CMK (cell line): ENCODE measurements around the gene HOXA5.

ENCODE experiments used
- DNase-seq: peaks from one replicate; pipeline ENCODE4 v3.0.0-alpha.2; 2010; ENCODE audit warnings: low read depth

HOXA5 gene

GRCh38 chr7:27116962-27117886 is 26.3 kb downstream of the HOXA5 start:
- no peak for DNase-seq

- DNase-seq: no peak
These were observed 27.2 kb downstream of the HOXA5 start for GRCh38 chr7:27116031-27116961.

GRCh38 chr7:27115221-27116026 is 28.1 kb downstream of the HOXA5 start:
- no peak for DNase-seq

GRCh38 chr7:27114881-27115220 is 28.6 kb downstream of the HOXA5 start:
- no peak for DNase-seq

- DNase-seq: no peak
These were observed 29.3 kb downstream of the HOXA5 start for GRCh38 chr7:27113991-27114769.

- DNase-seq: no peak
These were observed 30.2 kb downstream of the HOXA5 start for GRCh38 chr7:27112955-27113949.

- DNase-seq: no peak
These were observed 31.1 kb downstream of the HOXA5 start for GRCh38 chr7:27112361-27112760.

GRCh38 chr7:27111751-27112277 is 31.7 kb downstream of the HOXA5 start:
- no peak for DNase-seq

- DNase-seq: no peak
These were observed 32.3 kb downstream of the HOXA5 start for GRCh38 chr7:27111042-27111750.

- no peak for DNase-seq
These were observed 33.1 kb downstream of the HOXA5 start for GRCh38 chr7:27110186-27111031.

- DNase-seq: no peak
These were observed 33.9 kb downstream of the HOXA5 start for GRCh38 chr7:27109466-27110185.

- no peak for DNase-seq
These were observed 34.9 kb downstream of the HOXA5 start for GRCh38 chr7:27108390-27109127.

- DNase-seq: no peak
These were observed 35.8 kb downstream of the HOXA5 start for GRCh38 chr7:27107391-27108381.

- no peak for DNase-seq
These were observed 36.6 kb downstream of the HOXA5 start for GRCh38 chr7:27106901-27107240.

- no peak for DNase-seq
These were observed 37.1 kb downstream of the HOXA5 start for GRCh38 chr7:27106181-27106900.
